GM21576 (cell line): ENCODE measurements around the gene DYNLRB1.

ENCODE experiments used
- ATAC-seq: cut with Tn5 transposase; IDR thresholded peaks from one replicate; pipeline ENCODE4 v1.9.1; 2021; ENCODE audit warnings: mild to moderate bottlenecking, moderate library complexity; ENCODE audit not compliant: unreplicated experiment

The DYNLRB1 gene

DNA sequence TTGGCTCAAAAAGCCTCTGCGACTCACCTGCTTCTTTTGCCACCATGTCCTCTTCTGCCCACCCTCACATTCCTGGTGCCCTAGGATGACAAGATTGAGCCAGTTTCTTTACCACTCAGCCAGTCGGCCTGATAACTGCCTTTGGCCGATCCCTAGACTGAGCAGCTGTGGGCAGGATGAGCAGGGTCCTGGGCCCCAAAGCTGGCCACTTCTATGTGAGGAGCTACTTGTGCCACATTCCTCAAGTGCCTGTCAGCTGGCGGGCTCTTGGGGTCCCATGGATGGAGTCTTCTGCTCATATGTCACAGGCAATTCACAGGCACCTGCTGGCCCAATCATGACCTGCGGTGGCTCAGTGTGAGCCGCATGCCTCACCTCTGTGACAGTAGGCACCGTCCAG, 16.5 kb downstream of the DYNLRB1 start:
- ATAC-seq = no peak

DNA sequence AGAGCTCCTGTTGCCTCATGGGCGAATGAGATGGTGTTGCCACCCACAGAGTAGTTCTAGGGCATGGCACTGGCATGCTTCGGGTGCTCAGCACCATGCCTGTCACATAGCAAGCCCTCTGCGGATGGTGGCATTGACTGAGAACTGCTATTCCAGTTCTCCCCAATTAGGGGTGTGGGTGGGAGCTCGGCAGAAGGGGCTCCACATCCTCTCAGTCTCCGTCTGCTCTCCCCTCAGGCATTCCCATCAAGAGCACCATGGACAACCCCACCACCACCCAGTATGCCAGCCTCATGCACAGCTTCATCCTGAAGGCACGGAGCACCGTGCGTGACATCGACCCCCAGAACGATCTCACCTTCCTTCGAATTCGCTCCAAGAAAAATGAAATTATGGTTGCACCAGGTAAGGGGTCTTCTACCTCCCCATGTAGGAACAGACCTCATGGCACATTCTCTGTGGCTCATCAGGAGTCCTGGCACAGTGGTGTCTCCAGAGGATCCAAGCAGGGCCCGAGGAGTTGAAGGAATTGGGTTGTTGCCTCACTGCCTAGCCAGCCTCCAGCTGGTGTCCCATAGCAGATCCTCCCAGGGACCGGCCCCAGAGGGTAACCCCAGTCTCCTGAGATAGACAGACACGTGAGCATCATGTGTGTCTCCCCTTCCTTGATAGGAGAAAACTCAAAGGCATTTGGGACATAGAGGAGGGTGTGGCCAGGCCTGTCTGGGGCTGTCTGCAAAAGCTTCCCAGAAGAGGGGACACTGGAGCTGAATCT, 18.4 kb downstream of the DYNLRB1 start:
- ATAC-seq = no peak

- no peak for ATAC-seq
Observed at GRCh38 chr20:34535301-34535840, 19.1 kb downstream of the DYNLRB1 start.

DNA sequence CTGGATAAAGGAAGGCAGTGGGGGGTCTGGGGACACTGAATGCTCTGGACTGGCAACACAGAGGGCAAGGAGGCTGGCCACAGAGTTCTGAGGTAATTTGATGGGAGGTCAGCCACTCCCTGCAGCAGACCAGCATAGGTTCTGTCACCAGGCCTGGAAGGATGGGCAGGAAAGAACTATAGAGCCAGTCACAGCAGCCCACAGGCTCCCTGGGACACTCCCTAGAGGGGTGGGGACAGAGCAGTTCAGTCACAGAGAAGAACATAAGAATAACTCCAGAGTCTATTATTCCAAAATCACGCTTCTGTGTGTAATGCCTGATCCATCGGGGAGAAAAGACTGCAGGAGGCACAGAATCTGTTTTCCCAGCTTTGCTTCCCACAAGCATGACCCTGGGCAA, 19.6 kb downstream of the DYNLRB1 start:
- ATAC-seq = no peak

DNA sequence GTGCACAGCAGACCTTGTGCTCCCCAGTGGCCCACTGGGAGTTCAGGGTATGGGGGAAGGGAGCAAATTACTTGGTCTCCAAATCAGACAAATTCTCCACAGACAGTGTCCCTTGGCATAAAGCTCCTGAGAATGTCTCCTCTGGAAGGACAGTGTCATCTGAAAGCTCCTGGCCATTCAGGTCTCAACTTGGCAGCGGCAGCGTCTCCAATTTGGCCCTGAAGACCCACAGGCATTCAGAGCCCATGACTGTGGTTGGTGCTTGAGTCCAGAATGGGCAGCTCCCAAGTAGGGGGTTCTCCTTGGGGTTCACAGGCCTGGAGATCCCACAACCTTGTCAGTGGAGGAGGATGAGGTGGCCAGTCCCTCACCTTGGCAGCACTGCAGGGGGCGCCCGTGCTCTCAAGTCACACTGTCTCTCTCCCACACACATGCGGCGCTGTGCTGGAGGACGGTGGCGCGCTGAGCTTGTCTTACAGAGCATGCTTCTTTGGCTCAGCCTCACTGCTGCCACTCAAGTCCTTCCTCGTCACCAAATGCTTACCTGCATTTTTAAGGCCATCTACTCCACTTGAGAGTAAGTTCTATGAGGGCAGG, 20.7 kb downstream of the DYNLRB1 start:
- ATAC-seq = no peak

GRCh38 chr20:34537651-34538050, 21.4 kb downstream of the DYNLRB1 start:
- no peak for ATAC-seq

GRCh38 chr20:34538671-34539123, 22.5 kb downstream of the DYNLRB1 start:
- ATAC-seq = no peak

GRCh38 chr20:34539756-34540155, 23.5 kb downstream of the DYNLRB1 start:
- ATAC-seq = no peak

DNA sequence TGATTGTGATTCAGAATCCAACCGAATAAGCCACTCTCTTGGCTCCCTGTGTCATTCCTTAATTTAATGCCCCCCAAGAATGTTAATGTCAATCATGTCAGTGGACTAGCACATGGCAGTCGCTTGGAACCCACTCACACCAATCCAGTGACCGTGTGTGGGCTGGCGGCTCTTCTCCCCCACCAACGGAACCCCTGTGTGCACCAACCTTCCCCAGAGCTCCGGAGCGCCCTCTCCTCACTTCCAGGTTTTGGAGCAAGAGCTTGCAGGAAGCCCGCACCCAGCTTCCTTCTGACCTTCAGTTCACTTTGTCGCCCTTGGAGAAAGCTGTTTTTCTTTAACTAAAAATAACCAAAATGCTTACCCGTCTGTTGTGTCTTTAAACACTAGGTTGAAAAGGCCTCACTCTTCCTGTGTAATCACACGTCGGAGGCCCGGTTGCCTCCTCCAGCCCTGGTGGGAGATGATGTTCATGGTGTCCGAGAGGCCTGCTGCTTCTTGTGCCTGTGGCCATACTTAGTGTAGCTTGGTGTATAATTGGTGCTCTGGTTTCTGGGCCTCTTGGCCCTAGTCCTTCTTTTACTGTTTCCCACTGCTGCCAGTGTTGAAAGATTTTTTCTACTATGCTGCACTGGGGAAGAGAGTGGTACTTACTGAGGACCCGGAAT, 24.5 kb downstream of the DYNLRB1 start:
- ATAC-seq = no peak

GRCh38 chr20:34541264-34541901, 25.2 kb downstream of the DYNLRB1 start:
- ATAC-seq = no peak

DNA sequence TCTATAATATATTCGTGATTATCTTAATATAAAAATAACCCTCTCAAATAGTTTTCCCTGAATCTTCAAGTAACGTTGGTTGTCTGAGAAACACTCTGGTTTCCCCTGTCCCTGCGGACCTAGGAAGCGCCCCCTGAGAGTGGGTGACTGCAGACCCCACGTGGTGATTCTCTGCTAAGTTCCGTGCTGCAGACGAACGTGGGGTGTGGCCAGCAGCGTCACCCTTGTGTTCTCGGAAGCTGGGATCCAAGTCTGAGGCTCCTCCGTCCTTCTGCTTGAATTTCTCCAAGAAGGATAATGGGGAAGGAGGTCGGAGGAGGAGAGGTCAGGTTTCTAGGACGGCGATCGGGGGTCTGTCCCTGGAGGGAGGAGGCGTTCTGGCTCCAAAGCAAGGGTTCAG, 25.7 kb downstream of the DYNLRB1 start:
- ATAC-seq = no peak

GRCh38 chr20:34542439-34542838, 26.2 kb downstream of the DYNLRB1 start:
- ATAC-seq = no peak

DNA sequence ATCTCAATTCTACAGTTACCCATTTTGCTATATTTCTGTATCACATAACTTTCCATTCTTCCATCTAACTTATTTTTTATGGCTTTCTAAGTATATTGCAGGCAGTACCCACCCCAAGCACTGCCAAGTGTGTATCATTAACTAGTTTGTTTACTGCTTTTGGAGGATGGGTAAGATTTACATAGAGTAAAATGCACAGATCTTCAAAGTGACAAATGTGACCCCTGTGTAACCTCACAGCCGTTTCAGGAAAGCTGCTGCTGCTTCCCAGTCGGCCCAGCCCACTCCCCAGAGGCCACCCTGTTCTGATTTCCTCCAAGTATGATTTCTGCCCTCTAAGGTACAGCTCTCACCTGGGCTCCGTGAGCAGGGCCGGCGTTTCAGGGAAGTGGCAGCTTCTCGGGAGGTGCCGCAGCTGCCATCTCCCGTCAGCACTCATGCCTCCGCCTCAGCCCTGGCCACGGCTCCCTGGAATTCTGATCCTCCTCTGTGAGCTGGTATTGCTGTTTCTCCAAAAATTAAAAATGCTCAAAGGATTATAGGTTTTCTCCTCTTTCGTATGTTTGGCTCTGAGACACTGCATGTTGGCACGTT, 27.3 kb downstream of the DYNLRB1 start:
- ATAC-seq = no peak

DNA sequence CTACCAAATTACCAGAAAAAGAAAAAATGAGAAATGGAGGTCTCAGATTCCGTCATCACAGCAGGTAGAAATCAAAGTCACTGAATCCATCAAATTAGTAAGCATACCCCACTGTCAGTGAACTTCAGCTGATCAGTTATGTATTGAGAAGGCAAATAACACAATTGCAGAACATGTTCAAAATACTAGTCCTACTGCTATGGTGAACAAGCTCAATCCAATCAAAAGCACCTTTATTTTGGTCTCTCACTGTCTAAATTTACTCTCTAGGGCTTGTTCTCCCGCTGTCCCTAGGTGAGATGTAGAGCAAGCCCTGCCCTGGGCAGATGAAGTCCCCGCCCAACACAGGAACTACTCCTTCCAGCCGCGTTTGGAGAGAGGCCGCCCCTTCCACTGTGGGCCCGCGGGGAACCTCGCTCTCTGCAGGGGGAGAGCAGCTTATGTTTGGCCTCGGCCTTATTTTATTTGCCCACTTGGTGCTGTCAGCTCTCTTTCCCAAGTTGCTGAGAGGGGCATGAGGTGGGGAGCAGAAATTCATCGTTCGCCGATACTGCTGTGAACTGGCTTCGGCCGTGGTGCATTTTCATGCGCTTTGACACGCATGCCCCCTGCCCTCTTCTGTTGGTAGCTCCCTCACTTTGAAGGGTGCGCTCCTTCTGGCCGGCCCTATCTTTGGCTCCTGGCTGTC, 28.0 kb downstream of the DYNLRB1 start:
- ATAC-seq = no peak

DNA sequence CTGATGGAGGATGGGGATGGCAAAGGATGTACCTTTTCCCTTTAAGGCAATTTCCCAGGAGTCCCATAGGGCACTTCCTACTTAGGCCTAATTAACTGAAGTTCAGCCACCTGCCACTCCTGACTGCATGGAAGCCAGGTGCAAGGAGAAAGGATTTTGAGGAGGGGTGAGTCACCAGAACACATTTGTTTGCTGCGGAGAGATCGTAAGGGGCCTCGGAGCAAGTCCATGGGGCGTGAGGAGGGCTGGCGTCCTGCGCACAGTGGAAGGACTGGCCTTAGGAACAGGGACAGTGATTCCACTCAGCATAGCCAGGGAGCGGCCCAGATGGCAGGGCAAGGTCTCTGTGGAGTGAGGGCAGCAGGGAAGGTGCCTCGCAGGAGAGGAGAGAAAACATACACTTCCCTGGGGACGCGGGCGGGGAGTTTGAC, 30.5 kb downstream of the DYNLRB1 start:
- ATAC-seq = no peak

DNA sequence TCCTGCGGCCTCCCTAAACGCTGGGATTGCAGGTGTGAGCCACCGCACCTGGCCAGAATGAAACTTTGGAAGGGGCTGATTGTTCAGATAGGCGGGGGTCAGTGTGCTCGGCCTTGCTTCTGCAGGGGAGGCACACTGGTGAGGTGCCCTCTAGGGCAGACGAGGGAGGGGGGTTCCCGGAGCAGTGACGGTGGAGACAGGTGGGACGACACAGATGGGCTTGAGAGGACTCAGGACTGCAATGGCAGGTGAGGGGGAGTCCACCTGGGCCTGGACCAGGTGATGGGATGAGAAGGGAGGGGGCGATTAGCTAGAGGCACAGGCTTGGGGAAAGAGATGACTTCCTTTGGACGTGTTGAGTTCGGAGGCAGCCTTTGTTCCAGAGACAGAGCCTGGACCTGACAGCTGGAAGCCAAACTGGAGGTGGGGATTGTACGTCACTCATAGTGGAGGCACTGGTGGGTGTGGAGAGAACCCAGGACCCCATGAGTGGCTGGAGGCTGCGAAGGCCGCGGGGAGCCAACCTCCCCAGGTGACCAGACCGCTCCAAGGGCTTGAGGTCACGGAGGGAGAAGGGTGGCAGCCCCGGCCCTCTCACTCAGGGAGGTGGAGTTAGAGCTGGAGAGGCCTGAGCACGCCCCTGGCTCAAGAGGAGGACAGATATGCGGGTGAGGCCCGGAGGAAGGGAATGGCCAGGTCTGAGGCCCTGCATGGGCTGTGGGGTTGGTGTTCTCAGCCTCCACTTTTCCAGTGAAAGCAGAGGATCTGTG, 31.8 kb downstream of the DYNLRB1 start:
- ATAC-seq = no peak

DNA sequence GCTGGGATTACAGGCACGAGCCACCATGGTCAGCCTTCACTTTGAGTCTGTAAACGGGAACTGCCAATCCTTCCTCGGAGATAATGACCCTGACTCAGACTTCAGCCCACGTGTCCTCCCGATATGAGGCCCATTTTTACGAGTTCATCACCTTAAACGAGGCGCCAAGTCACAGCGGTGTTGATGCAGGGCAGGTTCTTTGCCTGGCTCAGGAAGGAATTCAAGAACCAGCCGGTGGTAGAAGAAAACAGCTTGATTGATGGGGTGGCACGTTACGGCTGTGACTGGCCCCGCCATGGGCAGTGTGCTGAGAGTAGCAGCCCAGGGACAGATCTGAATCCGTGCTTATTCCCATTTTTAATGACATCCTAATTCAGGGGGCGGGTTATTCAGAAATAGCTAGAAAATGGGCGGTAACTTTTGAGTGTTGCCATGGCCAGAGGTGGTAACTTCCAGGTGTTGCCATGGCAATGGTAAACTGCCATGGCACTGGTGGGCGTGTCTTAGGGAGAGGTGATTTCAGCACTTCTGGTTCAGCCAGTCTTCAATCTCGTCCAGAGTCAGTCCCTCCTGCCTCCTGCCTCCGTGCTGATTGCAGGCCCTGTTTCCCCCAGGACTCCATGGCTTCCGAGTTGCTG, 33.2 kb downstream of the DYNLRB1 start:
- no peak for ATAC-seq

- ATAC-seq = no peak
Observed at GRCh38 chr20:34549929-34550305, 33.7 kb downstream of the DYNLRB1 start.

GRCh38 chr20:34552569-34552968, 36.3 kb downstream of the DYNLRB1 start:
- ATAC-seq = no peak
